GM12872 (cell line): ENCODE measurements around the gene RNF225.

ENCODE experiments used
- CTCF ChIP-seq: IDR thresholded peaks from 3 replicates; pipeline ENCODE4 v1.5.1; 2011; ENCODE audit warnings: low read depth, mild to moderate bottlenecking, low read length, moderate library complexity; ENCODE audit not compliant: insufficient read depth

Gene RNF225

DNA sequence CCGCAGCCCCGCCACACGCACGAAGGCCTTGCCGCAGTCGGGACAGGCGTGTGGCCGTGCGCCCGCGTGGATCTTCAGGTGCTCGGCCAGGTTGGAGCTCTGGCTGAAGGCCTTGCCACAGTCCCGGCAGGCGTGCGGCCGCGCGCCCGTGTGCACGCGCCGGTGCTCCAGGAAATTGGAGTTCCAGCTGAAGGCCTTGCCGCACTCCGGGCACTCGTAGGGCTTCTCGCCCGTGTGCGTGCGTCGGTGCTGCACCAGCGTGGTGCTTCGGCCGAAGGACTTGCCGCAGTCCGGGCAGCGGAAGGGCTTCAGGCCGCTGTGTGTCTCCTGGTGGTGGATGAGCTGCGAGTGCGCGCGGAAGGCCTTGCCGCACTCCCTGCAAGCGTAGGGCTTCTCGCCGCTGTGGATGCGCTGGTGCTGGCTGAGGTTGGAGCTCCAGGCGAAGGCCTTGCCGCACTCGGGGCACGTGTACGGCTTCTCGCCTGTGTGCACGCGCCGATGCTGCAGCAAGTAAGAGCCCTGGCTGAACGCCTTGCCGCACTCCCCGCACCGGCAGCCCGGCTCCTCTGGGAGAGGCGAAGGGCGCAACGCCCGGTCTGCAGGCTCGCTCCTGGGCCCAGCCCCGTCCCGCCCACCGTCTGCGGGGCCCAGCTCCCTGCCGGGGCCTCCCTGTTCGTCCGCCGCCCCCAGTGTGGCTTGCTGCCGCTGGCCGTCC is 38.5 kb upstream of the RNF225 start:
- no peak for TF ChIP-seq CTCF

DNA sequence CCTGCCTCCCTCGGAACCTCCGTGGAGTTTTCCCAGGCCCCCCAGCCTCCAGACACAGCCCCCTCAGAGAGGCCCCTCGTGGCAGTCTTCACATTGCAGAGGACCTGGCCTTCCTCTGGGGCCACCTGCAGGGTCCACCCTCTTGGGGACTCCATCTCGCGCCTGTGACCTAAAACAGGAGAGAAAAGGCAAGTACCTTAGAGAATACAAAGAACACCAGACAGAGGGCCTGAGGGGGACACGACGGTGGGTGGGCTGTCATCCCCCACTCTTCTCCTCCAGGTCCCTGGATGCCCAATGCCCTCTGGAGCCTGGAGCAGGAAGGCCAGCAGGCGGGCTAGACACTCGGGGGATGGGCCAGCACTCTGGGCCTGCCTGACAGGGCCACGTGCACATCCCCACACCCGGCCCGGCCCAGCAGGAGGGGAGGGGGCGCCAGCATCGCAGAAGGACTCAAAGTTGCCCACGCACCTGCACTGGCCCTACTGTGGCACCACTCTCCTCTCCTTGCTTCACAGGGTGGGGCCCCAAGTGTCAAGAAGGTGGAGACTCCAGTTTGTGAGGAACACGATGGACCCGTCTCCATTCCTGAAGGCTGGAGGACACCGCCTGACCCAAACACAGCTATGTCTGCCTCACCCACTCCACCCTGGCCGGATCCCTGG is 37.8 kb upstream of the RNF225 start:
- no peak for TF ChIP-seq CTCF

DNA sequence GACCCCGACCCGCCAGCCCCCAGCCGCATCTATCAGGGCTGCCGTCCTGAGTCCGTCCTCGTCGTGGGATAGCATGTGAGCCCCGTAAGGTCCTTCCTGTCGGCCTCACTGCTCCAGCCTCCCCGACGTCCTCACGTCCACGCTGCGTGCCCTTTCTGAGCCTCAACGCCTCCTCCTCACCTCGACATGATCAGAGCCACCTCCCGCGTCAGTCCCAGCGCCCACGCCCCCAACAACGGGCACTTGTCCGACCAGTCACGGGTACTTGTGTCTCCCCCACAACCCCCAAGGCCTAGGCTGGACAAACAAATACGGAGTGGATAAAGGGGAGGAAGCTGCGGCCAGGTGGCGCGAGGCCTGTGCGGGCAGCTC is 33.6 kb upstream of the RNF225 start:
- TF ChIP-seq CTCF = no peak

- no peak for TF ChIP-seq CTCF
Observed at GRCh38 chr19:58362272-58362994, 33.0 kb upstream of the RNF225 start, which contains the start of gene ZNF497. ZNF497 (minus strand) TSS chr19:58362751; CDS start chr19:58357635, 5,116 bp downstream.

GRCh38 chr19:58364146-58364545 is 31.3 kb upstream of the RNF225 start:
- no peak for TF ChIP-seq CTCF

DNA sequence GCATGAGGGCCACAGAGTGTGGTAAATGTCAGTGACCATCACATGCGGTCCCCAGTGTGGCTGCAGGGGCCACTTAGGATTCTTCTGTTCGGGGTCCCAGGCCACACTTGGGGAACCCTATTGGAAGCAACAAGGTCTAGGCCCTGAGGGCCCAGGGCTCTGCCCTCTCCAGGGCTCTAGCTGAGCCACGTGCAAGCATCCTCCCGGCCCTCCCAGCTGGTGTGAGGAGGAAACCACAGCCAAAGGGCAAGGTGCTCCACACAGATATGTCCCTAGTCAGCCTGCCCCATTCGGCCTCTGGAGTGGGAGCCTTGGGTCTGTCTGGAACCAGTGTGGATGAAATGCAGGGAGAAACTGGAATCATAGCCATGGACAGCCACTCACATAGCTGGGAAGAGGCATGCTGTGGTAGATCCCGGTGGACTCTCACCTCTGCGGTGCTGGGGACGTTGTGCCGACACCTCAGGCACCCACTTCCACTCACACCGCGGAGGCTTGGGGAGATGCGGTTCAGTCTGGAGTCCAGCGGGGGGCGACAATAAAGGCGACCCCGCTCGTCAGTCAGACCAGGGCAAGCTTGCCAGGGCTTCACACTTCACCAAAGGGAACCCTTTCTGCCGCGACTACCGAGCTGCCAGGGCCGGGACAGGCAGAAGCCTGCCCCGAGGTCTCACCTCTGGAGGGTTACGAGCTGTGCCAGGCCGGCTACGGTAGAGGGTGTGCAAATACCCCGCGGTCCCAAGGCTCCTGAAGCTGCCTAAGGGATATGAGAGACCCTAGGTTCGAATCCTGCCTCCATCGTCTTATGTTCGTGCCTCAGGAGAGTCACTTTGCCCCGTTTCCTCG is 28.6 kb upstream of the RNF225 start:
- no peak for TF ChIP-seq CTCF
